Stimulated activated CD4-positive, alpha-beta T cell treated with anti-CD3 and anti-CD28 coated beads, Interleukin-15, amount 100 ng/mL, for 1 hour (primary cell): ENCODE data around the gene UQCRH.
"Not testable (repeated sequence)": the region's sequence is repeated elsewhere in the genome, so short reads cannot be mapped to it uniquely, and the experiment has no call there.

Experiments used
- DNase-seq, 2 donors: peaks; one replicate each; pipeline ENCODE4 v3.0.0-alpha.2; 2020; ENCODE audit warnings: low read depth in 1 of 2, low spot score in 1 of 2

UQCRH gene

DNA sequence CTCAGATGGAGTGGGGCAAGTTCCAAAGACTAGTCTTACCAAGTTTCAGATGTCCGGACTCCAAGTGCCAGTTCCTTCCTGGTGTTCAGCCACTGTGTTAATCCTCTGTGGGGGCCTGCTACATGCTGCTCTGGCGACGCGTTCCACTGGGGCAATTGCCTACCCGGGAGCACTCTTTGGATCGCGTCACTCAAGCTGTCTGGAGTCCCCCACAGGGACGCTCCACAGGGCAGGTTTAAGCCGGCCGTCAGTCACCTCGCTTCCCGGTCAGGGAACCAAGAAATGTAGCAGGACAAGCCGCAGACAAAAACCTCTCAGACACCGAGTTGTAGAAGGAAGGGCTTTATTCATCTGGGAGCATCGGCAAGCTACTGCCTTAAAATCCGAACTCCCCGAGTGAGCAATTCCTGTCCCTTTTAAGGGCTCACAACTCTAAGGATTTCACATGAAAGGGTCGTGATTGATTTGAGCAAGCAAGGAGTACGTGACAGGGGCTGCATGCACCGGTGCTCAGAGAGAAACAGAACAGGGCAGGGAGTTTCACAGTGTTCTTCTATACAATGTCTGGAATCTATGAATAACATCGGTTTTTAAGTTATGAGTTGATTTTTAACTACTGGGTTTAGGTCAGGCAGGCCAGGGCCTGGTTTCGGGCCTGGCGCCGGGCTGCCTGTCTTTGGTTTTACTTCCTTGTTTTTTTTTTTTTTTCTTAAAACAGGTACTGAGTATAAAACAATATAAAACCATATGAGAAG is 28.5 kb downstream of the UQCRH start:
- DNase-seq: not testable (repeated sequence)

GRCh38 chr1:46333300-46334029 is 30.0 kb downstream of the UQCRH start:
- no peak for DNase-seq

DNA sequence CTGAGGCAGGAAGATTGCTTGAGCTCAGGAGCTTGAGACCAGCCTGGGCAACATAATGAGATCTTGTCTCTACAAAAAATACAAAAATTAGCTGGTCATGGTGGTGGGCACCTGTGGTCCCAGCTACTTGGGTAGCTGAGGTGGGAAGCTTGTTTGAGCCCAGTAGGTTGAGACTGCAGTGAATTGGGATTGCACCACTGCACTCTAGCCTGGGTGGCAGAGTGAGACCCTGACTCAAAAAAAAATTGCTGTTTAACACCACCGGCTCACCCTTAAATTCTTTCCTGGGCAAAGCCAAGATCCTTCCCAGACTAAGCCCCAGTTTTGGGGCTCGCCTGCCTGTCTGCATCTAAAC is 30.5 kb downstream of the UQCRH start:
- DNase-seq: no peak

GRCh38 chr1:46335081-46335480 is 31.6 kb downstream of the UQCRH start:
- no peak for DNase-seq

DNA sequence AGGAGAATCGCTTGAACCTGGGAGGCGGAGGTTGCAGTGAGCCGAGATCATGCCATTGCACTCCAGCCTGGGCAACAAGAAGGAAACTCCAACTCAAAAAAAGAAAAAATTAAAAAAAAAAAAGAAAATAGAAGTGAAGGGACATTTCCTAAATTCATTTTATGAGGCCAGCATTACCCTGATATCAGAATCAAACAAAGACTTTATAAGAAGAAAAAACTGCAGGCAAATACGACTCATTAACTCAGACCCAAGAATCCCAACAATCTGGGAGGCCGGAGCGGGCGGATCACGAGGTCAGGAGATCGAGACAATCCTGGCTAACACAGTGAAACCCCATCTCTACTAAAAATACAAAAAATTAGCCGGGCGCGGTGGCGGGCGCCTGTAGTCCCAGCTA is 33.9 kb downstream of the UQCRH start:
- DNase-seq: not testable (repeated sequence)

DNA sequence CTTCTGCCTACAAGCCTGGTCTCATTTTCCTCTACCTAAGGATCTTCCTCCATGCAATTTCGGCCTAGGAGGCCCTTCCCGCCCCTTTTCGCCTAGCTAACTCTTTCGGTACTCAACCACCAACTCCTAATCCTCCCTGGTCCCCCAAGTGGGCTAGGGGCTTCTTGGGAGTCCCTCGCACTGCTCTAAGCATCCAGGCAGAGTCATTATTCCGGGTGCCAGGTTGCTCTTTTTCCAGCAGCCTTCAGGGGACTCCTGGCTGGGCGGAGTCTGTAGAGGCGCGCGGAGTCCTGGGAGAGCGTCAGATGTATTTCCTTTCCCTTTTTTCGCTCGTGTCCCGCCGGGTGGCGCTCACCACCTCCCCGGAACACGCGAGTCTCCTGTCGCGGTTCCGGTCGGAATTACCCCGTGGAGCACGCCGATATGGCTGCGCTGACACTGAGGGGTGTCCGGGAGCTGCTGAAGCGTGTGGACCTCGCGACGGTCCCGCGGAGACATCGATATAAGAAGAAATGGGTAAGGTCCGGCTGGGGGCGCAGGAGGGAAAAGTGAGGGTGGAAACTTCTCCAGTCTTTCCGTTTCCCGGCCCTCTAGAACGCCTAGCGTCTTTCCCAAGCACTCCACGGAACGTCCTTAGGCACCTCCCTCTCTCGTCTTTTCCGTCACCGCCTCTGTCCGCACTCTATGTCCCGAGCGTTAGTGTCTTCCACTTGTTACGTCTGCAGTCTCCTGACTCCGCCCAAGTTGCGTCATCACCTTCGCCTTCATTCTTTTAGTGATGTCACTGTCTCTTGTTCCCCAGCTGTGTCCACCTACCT is 37.1 kb downstream of the UQCRH start, which contains the start of gene NSUN4:
Gene NSUN4 (plus strand): TSS at position 404 of the 818 bp plus-strand sequence. CDS start 20 bp downstream, at position 424.
- DNase-seq: peak; percentile 73 to 79

DNA sequence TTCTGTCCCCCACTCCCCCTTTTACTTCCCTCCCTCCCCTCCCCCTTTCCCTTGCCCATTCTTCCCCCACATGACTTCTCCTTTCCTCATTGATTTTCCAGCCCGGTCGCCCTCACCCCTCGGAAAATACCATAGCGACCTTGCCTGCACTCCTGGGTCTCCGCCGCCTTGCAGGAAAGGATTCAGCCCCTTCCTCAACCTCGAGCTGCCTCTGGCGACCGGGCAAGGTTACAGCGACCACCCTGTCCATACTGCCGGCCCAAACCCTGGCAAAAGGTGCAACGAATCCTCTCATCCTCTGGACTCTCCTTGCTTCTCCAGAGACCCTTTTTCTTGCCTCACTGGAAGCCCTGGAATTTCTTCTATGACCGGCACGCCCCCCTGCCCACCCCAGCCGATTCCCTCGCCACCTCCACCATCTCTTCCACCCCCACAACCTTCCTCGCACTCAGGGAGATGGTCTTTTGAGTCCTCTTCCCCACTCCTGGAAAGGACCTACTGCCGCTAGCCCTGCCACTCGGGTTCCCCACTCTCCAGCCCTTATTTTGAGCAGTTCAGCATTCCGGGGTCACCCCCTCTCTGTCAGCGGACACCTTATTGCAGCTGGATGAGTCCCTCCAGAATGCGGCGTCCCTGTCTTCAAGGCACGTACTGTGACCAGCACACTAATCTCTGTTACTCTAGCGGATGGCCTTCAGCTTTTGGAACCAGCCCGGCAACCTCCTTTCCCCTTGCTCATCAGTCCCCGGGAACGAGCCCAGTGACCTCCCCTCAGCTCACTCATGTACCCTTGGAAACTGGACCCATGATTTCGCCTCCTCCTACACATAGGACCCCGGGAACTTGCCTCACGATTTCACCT is 38.0 kb downstream of the UQCRH start:
- no peak for DNase-seq

- no peak for DNase-seq
Measured at GRCh38 chr1:46342084-46342656, 38.7 kb downstream of the UQCRH start.

GRCh38 chr1:46342677-46343350 is 39.3 kb downstream of the UQCRH start:
- DNase-seq: no peak

GRCh38 chr1:46343351-46343695 is 39.8 kb downstream of the UQCRH start:
- no peak for DNase-seq

- no peak for DNase-seq
Measured at GRCh38 chr1:46343705-46344104, 40.2 kb downstream of the UQCRH start.

- no peak for DNase-seq
Measured at GRCh38 chr1:46344481-46344880, 41.0 kb downstream of the UQCRH start.

GRCh38 chr1:46345281-46345680 is 41.8 kb downstream of the UQCRH start:
- DNase-seq: no peak

- DNase-seq: no peak
Measured at GRCh38 chr1:46352363-46352762, 48.9 kb downstream of the UQCRH start.

DNA sequence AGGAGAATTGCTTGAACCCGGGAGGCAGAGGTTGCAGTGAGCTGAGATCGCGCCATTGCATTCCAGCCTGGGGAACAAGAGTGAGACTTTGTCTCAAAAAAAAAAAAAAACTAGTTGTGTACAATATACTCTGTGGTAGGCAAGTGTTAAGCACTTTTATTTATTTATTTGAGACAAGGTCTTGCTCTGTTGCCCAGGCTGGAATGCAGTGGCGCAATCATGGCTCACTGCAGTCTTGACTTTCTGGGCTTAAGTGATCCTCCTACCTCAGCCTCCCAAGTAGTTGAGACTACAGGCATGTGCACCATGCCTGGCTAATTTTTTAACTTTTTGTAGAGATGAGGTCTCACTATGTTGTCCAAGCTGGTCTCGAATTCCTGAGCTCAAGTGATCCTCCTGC is 52.4 kb downstream of the UQCRH start:
- not testable (repeated sequence) for DNase-seq

GRCh38 chr1:46362158-46362557 is 58.7 kb downstream of the UQCRH start:
- DNase-seq: no peak

- DNase-seq: no peak
Measured at GRCh38 chr1:46363121-46363520, 59.6 kb downstream of the UQCRH start.

- no peak for DNase-seq
Measured at GRCh38 chr1:46364612-46365011, 61.1 kb downstream of the UQCRH start.

DNA sequence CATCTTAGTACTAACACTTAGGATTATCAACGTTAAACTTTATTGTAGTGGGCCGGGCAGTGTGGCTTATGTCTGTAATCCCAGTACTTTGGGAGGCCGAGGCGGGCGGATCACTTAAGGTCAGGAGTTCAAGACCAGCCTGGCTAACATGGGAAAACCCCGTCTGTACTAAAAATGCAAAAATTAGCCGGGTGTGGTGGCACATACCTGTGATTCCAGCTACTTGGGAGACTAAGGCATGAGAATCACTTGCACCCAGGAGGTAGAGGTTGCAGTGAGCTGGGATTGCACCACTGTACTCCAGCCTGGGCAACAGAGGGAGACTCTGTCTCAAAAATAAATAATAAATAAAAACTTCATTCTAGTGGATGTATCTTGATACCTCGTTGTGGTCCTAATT is 62.3 kb downstream of the UQCRH start:
- not testable (repeated sequence) for DNase-seq
